ELR (cell line): ENCODE results near the gene LYZ.

Experiments used
- DNase-seq: peaks from one replicate; pipeline ENCODE4 v3.0.0-alpha.2; 2015; ENCODE audit warnings: low read depth

Gene LYZ

DNA sequence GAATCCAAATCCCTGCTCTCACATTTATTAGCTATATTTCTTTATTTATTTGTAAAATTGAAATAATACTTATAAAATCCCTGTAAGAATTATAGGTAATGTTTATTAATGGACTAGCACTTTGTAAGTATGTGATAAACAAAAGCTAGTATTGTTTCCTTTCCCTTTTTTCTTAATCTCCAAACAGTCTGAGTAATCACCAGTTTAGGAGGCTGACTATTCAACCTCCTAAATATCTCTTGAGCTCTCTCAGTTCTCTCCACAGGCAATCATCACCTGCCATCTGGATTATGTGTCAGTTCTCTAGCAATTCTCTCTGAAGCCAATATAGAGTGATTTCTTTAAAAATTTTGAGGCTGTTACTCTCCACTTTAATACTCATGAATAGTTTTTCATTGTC, 9.2 kb upstream of the LYZ start:
- DNase-seq = no peak

DNA sequence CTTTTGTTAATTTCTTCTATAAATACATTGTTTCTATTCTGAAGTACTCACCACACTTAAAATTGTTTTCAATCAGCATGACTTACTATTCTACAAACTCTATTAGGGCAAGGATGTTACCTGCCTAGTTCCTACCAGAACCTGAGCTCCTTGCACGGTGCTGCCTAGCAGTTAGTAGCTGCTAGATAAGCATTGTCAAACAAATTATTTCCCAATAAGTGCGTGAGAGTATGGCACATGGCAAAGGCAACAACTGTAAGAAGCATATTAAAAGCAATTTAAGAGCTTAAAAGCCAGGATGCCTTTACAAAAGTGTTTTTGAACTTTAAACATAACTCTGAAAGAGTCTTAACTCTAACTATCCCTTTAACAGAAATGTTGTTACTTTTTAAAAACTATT, 8.2 kb upstream of the LYZ start:
- no peak for DNase-seq

DNA sequence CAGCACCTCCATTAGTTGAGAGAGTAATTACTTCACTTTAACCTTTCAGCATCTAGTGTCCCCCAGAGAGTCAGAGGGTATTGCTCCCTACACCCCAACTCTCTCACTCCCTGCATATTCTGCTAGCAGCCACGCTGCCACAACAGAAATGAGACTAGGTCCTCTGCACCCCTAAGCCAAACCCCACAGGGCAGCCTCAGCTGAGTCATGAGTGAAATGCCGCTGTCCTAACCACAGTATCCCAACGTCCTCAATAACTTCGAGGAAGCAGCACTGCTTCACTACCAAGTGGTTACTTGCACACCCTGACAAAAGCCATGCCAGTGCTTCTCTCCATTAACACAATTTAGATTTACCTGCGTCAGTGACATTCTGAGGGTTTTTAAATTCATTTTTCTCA, 6.9 kb upstream of the LYZ start:
- peak; percentile 65 for DNase-seq

DNA sequence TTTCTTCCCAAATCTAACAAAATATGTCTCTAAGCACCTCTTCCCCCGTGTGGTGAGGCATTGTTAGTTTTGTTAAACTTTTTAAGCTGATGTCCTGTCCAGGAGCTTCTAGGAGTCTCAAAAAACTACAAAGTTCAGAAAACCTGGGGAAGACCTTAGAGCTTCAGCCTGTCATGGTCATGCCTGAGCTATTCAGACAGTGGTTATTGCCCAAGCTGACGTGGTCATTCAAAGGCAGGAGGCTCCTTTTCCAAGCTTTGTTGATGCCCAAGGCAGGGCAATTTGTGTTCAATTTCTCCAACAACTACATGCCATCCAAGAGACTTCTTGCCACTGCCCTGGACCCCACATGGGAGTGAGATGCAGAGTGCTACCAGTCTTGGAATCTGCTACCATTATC, 5.8 kb upstream of the LYZ start:
- no peak for DNase-seq

DNA sequence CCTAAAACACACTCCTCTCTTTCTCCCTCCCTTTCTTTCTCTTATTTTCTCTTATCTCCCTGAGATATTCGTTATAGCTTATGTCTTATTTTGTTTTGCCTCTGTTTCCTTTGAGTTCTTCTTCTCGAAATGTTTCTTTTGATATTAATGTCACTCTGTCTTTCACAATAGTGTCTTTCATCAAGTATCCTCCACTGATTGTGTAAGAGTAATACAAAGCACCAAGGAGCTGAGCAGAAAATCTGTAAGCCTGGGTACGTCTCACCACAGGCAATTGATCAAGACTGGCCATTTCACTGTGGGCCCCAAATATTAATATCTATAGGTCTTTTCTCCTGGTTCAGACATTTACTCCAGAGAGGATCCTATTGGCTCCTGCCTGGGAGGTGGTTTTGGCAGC, 4.8 kb upstream of the LYZ start:
- no peak for DNase-seq

DNA sequence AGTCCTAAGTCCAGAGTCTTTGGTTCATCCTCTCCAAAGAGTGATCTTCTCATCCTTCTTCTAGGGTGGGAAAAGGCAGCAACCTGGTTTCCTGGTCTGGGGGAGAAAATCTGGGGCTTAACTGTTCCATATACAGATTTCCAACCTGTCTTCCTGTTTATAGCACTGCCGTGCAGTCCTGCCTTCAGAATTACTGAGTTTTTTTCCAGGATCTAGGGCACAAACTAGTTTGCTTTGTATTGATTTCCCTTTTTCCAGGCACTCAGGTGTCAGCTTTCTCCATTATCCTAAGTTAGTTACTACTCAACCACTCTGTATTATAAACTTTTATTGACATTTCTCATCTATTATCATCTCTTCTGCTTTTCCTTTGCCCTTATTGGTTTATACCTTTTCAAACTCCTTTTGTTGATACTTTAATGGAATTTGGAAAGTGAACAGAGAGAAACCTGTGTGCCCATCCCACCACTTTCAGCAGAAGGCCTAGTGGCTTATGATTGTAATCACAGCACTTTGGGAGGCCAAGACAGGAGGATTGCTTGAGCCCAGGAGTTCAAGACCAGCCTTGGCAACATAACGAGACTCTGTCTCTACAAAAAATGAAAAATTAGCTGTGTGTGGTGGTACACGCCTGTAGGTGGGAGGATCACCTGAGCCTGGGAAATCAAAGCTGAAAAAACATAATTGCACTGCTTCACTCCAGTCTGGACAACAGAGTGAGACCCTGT, 4.1 kb upstream of the LYZ start:
- no peak for DNase-seq

DNA sequence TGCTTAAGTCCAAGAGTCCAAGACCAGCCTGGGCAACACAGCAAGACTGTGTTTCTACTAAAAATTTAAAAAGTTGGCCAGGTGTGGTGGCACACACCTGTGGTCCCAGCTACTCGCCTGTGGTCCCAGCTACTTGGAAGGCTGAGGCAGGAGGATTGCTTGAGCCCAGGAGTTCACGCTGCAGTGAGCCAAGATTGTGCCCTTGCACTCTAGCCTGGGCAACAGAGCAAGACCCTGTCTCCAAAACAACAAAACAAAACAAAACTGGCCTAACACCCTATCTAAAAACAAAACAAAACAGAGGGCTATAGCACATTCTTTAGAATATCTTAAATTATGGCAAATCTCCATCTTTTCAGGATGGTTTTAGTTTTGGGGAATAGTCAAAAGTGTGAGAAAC, 3.1 kb upstream of the LYZ start:
- DNase-seq = no peak

DNA sequence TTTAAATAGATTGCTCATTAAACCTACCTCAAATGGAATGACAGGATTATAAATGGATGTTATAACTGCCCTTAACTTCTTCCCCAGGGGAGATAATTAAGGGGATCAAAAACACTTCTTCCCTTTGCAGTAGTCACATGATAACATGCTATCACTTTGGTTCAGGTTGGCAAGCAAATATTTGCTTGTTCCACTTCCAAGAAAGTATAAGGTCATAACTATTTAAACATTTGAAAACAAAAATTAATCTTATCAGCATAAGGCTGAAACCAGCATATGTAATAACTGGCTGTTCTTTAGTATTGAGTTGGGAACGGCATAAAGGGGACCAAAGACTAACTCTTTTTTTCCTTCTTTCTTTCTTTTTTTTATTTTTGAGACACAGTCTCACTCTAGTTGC, 2.4 kb upstream of the LYZ start:
- no peak for DNase-seq

DNA sequence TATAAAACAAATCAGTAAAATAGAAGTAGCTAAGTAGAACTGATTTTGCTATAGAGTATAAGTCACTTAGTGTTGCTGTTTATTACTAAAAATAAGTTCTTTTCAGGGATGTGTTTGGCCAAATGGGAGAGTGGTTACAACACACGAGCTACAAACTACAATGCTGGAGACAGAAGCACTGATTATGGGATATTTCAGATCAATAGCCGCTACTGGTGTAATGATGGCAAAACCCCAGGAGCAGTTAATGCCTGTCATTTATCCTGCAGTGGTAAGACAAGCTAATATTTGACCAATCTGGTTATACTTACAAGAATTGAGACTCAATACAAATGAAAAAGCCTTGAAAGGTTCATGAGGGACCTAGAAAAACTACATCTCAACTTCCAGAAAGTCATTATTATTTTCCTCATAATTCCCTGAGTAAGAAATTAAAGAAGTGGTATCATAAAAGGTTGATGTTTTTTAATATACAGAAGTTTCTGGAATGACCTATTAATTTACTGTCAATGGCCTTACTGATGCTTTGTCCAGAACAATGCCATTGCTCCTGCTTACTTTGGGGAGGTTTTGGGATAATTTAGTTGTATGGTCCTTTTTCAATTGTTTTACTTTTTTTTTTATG, 1.9 kb downstream of the LYZ start:
- no peak for DNase-seq

DNA sequence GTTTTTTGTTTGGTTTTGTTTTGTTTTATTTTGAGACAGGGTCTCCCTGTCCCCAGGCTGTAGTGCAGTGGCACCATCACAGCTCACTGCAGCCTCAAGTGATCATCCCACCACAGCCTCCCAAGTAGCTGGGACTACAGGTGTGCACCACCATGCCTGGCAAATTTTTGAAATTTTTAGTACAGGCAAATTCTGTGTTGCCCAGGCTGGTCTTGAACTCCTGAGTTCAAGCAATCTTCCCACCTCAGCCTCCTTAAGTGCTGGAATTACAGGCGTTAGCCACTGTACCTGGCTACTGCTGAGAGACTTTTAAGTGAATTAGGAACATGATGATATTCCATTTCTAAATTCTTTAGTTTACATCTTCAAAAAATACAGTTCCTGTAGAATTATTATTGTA, 2.6 kb downstream of the LYZ start:
- DNase-seq = no peak

DNA sequence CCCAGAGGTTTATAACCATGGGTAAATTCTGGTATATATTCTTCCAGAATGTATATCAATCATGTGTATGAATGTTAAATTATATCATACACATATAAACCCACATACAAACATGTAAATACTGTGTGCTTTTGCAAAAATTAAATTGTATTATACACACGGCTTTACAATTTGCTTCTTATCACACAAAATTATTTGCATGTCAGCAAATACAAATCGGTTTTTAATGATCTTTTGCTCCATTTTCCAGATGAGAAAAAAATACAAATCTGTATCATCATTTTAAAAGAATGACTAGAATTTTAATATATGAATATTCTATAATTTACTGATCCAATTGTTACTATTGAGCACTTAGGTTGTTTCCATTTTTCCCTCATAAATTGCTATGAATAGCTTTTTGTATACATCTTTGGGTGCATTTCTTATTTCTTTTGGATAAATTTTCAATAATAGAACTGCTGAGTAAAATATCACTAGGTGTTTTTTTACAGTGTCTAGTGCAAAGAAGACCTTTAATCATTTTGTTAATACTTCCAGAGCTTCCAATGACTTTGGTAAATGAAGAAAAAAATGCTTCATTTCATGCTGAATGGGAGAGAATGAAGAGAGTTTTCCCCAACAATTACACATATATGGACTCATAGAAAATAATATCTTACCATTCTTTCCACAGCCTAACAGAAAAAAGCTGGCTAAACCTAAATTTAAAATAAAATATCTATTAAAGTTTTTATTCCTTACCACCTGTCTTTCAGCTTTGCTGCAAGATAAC, 3.5 kb downstream of the LYZ start:
- DNase-seq = no peak

DNA sequence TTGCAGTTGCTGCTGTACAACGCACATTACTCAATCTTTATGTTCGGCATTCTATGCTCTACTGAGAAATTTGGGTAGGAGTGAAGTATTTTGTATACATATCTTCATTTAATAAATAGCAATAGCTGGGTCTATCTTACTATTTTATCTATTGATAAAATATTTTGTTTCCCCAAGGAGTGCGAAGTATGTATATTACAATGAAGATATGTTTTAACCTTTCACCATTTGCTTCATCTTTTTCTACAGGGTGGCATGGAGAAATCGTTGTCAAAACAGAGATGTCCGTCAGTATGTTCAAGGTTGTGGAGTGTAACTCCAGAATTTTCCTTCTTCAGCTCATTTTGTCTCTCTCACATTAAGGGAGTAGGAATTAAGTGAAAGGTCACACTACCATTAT, 4.7 kb downstream of the LYZ start:
- no peak for DNase-seq

DNA sequence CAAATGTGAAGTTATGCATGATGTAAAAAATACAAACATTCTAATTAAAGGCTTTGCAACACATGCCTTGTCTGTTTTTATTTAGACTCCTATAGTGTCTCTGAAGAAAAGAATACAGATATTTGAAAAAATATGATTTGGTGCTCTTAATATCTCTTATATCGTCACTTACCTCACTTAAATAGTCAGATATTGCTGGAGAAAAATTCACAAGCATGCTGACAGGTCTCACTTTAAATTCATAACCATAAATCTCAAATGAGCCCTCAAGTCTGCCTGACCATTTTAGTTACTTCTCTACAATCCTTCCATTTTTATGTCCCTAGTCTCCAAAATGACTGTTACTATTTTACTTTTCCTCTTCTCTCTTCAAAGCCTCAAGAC, 6.0 kb downstream of the LYZ start:
- no peak for DNase-seq

DNA sequence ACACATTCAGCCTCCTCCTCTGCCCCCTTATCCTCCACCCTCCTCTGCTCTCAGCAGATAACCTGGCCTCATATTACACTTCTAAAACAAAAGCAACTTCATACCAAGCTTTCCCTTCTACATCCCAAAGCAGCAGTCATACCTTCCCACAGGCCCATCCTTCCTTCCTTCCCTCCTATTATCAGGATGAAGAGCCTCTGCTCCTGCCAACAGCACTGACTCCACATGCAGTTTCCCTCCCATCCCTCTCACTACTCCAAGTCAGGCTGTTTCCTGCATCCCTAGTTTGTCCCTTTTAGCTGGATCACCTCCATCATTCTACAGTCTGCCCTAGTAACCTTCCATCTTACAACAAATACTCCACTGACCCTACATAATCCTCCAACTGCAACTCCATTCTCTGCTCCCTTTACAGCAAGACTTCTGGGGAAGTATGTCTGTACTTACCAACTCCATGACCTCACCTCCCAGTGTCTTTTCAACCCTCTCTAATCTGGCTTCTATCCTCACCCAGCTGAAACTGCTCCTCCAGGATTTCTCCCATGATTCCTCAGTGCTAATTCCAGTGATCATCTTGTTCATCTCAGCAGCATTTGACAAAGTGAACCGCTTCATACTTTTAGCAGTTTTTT, 6.5 kb downstream of the LYZ start:
- no peak for DNase-seq

DNA sequence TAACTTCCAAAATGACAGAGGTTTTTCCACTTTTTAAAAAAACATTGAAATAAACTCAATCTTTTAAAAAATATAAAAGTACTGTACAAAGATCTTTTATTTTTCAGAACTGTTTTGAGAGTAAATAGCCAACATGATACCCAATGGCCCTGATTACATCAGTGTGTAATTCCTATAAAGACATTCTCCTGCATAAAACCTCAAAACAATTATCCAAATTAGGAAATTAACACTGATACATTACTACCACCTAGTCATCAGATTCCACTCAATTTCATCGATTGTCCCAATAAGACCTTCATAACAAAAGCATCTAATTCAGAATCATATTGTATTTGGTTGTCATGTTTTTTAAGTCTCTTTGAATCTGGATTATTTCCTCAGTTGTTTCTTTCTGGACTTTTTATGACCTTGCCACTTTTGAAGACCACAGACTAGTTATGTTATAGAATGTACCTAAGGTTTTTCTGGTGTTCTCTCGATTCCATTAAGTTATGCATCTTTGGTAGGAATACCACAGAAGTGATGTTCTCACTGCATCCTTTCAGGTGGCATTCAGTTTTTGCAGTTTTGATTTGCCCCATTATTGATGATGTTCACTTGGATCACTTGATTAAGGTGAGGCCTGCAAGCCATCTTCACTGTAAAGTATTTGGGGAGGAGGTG, 7.3 kb downstream of the LYZ start:
- no peak for DNase-seq

DNA sequence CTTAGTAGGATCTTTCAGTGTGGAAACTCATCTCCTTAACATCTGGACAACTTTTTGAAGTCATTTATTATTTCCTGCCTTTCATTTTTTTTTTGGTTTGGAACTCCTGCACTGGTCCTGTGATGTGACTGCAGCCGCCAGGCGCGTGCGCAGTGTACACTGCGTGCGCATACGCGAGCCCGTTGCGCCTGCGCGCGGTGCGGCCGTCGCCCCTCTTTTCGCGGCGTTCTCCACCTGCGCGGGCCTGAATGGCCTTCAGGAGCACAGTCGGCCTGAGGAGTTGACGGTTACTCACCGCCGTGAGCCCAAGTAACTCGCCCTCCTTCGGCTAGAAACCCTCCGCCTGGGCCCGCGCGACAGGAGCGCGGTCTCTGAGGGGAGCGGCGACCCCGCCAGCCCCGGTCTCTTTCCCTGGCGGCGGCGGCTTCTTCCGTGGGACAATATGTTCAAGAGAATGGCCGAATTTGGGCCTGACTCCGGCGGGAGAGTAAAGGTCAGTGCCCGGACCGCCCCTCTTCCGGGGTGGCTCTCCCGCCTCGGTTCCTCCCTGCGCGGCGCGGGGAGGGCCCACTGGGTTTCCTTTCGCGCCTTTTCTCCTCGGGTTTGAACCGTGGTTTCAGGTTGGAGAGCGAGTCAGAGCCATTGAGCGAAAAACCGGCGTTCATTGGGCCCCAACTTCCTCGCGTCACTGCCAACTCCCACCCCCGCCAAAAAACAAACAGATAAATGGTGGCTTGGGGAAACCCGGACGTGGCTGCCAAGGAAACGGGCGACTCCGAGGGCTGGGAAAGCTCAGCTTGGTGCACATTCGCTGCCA, 11.6 kb downstream of the LYZ start, which contains the start of gene YEATS4:
TSS of gene YEATS4 (plus strand) at position 213 of the 817 bp plus-strand sequence. CDS start at position 443, 230 bp downstream.
- peak; percentile 95 for DNase-seq

DNA sequence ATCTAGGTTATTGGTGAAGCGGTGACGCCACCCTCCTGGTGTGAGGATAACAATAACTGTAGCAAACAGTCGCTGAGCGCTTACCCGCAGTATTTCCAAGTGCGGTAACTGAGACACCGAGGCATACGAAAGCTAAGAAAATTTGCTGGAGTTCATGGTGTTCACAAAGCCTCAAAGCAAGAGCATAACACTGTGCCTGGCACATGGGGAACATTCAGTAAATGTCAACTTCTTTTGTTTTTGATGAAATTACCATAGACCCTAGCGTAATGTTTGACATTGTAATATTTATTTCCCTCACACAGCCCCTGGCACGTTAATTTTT, 12.1 kb downstream of the LYZ start:
- no peak for DNase-seq

DNA sequence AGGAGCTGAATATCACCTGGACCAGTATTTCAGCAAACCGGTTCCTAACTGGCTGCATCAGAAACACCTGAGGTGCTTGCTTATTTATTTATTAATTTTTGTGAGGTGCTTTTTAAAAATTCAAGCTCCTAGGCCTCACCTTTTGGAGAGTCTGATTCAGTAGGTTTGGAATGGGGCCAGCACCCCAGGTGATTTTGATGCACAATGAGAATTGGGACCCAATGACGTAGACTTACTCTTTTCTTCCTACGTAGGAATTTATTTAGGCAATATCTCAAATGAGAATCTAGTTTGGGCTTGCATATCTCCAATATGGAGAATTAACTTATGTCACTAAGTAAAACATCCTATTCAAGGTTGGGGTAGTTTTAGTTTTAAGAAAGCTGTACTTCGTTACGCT, 18.6 kb downstream of the LYZ start:
- no peak for DNase-seq

DNA sequence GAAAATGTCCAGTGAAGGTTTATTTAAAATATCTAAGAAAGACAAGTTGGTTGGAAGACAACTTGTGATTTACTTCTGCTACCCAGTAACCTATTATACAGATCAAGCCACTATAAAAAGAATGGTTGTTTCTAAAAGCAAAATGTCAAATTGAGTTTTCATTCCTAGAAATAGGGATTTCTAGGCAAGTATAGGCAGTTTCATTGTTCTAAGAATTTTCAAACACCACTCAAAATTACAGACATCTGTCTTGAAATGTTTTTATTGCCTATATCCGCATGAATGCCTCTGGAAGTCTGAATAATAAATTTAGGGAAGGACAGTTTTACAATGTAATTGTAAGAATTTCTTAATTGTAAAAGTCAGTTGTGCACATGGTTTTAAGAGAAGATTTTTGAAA, 20.0 kb downstream of the LYZ start:
- DNase-seq = no peak

DNA sequence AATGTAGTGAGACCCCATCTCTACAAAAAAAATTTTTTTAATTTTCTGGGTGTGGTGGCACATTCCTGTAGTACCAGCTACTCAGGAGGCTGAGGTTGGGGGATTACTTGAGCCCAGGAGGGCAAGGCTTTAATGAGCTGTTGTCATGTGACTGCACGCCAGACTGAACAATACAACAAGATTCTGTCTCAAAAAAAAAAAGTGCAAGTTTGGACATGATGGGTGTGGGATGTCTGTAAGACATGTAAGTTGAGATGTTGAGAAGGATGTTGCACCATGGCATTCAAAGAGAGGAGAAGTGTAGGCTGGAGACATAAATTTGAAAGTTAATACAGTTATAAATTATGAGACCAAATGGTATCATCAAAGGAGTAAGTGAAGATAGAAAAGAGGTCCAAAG, 34.9 kb downstream of the LYZ start:
- DNase-seq = no peak

DNA sequence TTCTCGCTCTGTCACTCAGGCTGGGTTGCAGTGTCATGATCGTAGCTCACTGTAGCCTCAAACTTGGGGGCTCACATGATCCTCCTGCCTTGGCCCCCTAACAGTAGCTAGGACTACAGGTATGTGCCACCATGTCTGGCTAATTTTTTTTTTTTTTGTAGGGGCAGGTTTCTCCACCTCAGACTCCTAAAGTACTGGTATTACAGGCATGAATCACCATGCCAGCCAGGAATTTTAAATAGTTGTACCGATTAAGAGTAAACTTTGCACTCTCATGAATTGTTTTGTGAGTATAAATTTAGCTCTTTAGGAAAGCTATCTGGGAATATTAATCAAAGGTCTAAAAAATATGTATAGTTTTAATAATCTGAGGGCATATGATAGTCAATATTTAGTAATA, 36.9 kb downstream of the LYZ start:
- DNase-seq = no peak

DNA sequence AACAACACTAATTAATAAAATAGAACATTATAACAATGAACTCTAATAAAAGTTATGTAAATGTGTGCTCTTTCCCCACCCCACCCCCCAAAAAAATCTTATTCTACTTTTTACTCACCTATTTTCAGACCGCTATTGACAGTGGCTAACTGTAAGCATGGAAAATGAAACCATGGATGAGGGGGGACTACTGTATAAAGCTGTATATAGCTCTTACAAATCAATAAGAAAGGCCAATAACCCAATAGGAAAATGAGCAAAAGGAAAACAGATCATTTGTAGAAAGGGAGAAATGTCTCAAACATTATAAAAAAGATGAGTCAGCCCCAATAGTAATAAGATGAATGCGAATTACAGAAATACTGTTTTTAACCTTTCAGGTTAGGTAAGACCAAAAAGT, 38.7 kb downstream of the LYZ start:
- DNase-seq = no peak
